ENCODE measurements around the gene CENPP.

CENPP gene

DNA sequence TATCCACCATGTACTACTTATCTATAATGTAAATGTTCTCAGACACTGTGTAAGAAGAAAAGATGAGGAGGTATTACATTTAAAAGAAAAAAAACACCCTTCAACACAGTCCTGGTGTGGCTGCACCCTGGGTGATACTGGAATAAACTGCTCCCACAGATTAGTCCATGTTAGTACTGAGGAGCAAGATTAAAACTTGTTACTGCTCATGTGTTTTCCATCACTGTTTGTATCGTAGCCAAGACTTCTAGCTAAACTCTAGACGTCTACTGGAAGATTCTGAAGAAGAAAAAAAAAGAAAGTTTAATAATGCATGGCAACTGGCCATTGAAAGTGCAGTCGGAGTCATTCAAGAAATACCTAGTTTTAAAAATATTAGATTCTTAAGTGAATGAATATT lies 156.6 kb downstream of the CENPP start, which contains the start of gene ASPN:
Gene ASPN, minus strand, starts transcription at position 178 of the 400 bp plus-strand sequence.
- TF ChIP-seq, protein P1, sequence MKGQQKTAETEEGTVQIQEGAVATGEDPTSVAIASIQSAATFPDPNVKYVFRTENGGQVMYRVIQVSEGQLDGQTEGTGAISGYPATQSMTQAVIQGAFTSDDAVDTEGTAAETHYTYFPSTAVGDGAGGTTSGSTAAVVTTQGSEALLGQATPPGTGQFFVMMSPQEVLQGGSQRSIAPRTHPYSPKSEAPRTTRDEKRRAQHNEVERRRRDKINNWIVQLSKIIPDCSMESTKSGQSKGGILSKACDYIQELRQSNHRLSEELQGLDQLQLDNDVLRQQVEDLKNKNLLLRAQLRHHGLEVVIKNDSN (IDR thresholded peaks at IDR 0.05) = no peak
- TF ChIP-seq RAD21 (IDR thresholded peaks at IDR 0.05; ENCODE audit: low read depth) = no peak
- no peak for TF ChIP-seq EP300 (IDR thresholded peaks at IDR 0.05; ENCODE audit: borderline replicate concordance)
- TF ChIP-seq EGR1 (IDR thresholded peaks at IDR 0.05) = no peak
- no peak for TF ChIP-seq TEAD4 (IDR thresholded peaks at IDR 0.05)
- TF ChIP-seq CEBPB (IDR thresholded peaks at IDR 0.05) = no peak
- no peak for TF ChIP-seq NFIC (IDR thresholded peaks at IDR 0.05)
- no peak for TF ChIP-seq YY1 (IDR thresholded peaks at IDR 0.05; ENCODE audit: low read depth)
- TF ChIP-seq TAF1 (IDR thresholded peaks at IDR 0.05; ENCODE audit: low read depth) = no peak

DNA sequence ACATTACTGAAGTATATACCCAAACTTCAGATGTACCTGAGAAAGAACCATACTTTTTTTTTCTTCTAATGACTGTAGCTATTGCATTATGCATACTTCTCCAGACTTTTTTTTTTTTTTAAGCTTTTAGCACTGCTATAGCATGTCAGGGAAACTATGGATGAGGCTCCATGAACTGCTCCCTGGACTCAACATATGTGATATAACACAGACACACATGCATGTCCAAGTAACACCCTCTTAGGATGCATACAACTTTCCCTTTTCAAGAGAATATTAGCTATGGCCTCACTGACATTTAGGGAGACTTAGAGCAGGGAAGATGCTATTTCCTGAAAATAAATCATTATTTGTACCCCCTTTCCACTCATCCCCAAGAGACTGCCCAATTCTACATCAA lies 157.1 kb downstream of the CENPP start:
- TF ChIP-seq, protein P2, sequence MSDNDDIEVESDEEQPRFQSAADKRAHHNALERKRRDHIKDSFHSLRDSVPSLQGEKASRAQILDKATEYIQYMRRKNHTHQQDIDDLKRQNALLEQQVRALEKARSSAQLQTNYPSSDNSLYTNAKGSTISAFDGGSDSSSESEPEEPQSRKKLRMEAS (IDR thresholded peaks at IDR 0.05) = no peak
- no peak for TF ChIP-seq TCF12 (IDR thresholded peaks at IDR 0.05; ENCODE audit: low read depth)
- TF ChIP-seq, protein P1 (IDR thresholded peaks at IDR 0.05) = no peak
- TF ChIP-seq CEBPB (IDR thresholded peaks at IDR 0.05) = no peak
- no peak for TF ChIP-seq YY1 (IDR thresholded peaks at IDR 0.05; ENCODE audit: low read depth)
- TF ChIP-seq RAD21 (IDR thresholded peaks at IDR 0.05; ENCODE audit: low read depth) = no peak
- TF ChIP-seq EP300 (IDR thresholded peaks at IDR 0.05; ENCODE audit: borderline replicate concordance) = no peak
- TF ChIP-seq ZBTB7A (IDR thresholded peaks at IDR 0.05; ENCODE audit: low read depth) = no peak
- TF ChIP-seq NFIC (IDR thresholded peaks at IDR 0.05) = no peak
- no peak for TF ChIP-seq TAF1 (IDR thresholded peaks at IDR 0.05; ENCODE audit: low read depth)
- no peak for TF ChIP-seq FOXM1 (IDR thresholded peaks at IDR 0.05; ENCODE audit: borderline replicate concordance, low read depth)
- no peak for TF ChIP-seq CREB1 (IDR thresholded peaks at IDR 0.05; ENCODE audit: low read depth)
- TF ChIP-seq, protein P3, sequence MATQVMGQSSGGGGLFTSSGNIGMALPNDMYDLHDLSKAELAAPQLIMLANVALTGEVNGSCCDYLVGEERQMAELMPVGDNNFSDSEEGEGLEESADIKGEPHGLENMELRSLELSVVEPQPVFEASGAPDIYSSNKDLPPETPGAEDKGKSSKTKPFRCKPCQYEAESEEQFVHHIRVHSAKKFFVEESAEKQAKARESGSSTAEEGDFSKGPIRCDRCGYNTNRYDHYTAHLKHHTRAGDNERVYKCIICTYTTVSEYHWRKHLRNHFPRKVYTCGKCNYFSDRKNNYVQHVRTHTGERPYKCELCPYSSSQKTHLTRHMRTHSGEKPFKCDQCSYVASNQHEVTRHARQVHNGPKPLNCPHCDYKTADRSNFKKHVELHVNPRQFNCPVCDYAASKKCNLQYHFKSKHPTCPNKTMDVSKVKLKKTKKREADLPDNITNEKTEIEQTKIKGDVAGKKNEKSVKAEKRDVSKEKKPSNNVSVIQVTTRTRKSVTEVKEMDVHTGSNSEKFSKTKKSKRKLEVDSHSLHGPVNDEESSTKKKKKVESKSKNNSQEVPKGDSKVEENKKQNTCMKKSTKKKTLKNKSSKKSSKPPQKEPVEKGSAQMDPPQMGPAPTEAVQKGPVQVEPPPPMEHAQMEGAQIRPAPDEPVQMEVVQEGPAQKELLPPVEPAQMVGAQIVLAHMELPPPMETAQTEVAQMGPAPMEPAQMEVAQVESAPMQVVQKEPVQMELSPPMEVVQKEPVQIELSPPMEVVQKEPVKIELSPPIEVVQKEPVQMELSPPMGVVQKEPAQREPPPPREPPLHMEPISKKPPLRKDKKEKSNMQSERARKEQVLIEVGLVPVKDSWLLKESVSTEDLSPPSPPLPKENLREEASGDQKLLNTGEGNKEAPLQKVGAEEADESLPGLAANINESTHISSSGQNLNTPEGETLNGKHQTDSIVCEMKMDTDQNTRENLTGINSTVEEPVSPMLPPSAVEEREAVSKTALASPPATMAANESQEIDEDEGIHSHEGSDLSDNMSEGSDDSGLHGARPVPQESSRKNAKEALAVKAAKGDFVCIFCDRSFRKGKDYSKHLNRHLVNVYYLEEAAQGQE (IDR thresholded peaks at IDR 0.05; ENCODE audit: low read depth) = no peak
- TF ChIP-seq TEAD4 (IDR thresholded peaks at IDR 0.05) = no peak
- no peak for TF ChIP-seq EGR1 (IDR thresholded peaks at IDR 0.05)

DNA sequence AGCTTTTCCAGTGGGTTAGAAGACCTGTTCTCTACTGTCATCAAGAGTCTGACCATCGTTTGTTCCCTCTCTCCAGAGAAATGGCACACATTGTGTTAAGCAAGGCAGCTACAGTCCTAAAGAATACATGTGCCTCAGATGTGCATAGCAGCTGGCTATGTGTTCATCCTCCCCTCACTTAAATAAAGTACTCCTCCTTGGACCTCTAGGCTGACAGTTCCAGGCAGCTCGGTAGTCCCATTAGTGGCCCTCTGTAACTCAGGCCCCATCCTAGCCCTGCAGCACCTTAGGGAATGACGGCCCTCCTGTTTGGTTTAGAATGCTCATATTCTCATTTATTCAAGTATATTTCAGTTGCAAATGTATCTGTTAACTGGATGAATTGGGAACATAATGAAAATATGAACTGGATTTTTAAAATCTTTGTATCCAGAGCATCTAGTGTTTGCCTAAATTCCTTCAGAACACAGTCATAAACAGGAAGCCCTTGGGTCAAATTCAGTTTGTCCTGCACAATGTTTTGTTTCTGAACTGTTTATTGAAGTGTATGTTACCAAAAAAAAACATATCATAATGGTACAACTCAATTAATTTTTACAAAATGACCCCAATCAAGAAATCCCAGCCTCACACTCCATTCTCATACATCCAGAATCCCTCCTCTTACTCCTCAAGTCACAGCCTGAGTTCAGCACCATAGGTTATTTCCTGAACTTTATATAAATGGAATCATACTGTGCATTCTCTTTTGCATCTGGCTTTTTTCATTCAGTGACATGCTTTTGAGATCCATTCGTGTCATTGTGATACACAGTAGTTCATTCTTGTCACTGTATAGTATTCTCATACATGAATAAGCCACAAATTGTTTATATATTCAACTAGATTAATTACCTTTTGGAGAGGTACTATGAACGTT lies 158.1 kb downstream of the CENPP start:
- TF ChIP-seq EP300 (IDR thresholded peaks at IDR 0.05; ENCODE audit: borderline replicate concordance) (no peak), TCF12 (IDR thresholded peaks at IDR 0.05; ENCODE audit: low read depth) (no peak), RAD21 (IDR thresholded peaks at IDR 0.05; ENCODE audit: low read depth) (no peak), CEBPB (IDR thresholded peaks at IDR 0.05) (no peak), NFIC (IDR thresholded peaks at IDR 0.05) (no peak), CREB1 (IDR thresholded peaks at IDR 0.05; ENCODE audit: low read depth) (no peak), YY1 (IDR thresholded peaks at IDR 0.05; ENCODE audit: low read depth) (no peak), TAF1 (IDR thresholded peaks at IDR 0.05; ENCODE audit: low read depth) (no peak), EGR1 (IDR thresholded peaks at IDR 0.05) (no peak), ZBTB7A (IDR thresholded peaks at IDR 0.05; ENCODE audit: low read depth) (no peak), FOXM1 (IDR thresholded peaks at IDR 0.05; ENCODE audit: borderline replicate concordance, low read depth) (no peak), TEAD4 (IDR thresholded peaks at IDR 0.05) (no peak)
- TF ChIP-seq, protein P2 (IDR thresholded peaks at IDR 0.05) = no peak
- TF ChIP-seq, protein P3 (IDR thresholded peaks at IDR 0.05; ENCODE audit: low read depth) = no peak
- TF ChIP-seq, protein P1 (IDR thresholded peaks at IDR 0.05) = no peak

DNA sequence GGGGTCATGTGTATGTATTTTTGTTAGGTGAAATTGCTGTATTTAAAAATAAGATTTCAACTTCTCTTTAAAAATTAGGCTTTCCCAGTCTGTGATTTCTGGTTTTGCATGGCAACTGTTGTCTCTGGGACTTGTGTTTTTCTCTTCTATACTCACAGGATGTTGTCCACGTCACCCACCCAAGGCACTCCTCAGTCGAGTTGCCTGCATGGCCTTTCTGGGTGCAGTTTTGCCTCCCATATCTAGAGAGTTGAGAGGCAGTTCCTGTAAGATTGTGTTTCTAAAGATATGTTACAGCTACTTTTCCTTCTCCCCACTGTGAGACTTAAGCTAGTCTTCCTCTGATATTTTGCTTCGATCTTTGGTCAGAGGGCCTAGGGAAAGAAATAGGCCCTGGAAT lies 158.8 kb downstream of the CENPP start:
- TF ChIP-seq NFIC (IDR thresholded peaks at IDR 0.05) (no peak), TEAD4 (IDR thresholded peaks at IDR 0.05) (no peak), ZBTB7A (IDR thresholded peaks at IDR 0.05; ENCODE audit: low read depth) (no peak), TAF1 (IDR thresholded peaks at IDR 0.05; ENCODE audit: low read depth) (no peak), TCF12 (IDR thresholded peaks at IDR 0.05; ENCODE audit: low read depth) (no peak), EP300 (IDR thresholded peaks at IDR 0.05; ENCODE audit: borderline replicate concordance) (no peak), EGR1 (IDR thresholded peaks at IDR 0.05) (no peak), FOXM1 (IDR thresholded peaks at IDR 0.05; ENCODE audit: borderline replicate concordance, low read depth) (no peak), CEBPB (IDR thresholded peaks at IDR 0.05) (no peak), YY1 (IDR thresholded peaks at IDR 0.05; ENCODE audit: low read depth) (no peak), RAD21 (IDR thresholded peaks at IDR 0.05; ENCODE audit: low read depth) (no peak), CREB1 (IDR thresholded peaks at IDR 0.05; ENCODE audit: low read depth) (no peak)
- TF ChIP-seq, protein P1 (IDR thresholded peaks at IDR 0.05) = no peak
- TF ChIP-seq, protein P2 (IDR thresholded peaks at IDR 0.05) = no peak
- TF ChIP-seq, protein P3 (IDR thresholded peaks at IDR 0.05; ENCODE audit: low read depth) = no peak

Measured in Ishikawa (cell line).